Activated CD4-positive, alpha-beta T cell treated with anti-CD3 and anti-CD28 coated beads, Interleukin-2, amount 50 U/mL, for 1 hour (primary cell): ENCODE results near the gene CD248.

ENCODE experiments used
- DNase-seq: peaks from one replicate; pipeline ENCODE4 v3.0.0-alpha.2; 2020

The CD248 gene

DNA sequence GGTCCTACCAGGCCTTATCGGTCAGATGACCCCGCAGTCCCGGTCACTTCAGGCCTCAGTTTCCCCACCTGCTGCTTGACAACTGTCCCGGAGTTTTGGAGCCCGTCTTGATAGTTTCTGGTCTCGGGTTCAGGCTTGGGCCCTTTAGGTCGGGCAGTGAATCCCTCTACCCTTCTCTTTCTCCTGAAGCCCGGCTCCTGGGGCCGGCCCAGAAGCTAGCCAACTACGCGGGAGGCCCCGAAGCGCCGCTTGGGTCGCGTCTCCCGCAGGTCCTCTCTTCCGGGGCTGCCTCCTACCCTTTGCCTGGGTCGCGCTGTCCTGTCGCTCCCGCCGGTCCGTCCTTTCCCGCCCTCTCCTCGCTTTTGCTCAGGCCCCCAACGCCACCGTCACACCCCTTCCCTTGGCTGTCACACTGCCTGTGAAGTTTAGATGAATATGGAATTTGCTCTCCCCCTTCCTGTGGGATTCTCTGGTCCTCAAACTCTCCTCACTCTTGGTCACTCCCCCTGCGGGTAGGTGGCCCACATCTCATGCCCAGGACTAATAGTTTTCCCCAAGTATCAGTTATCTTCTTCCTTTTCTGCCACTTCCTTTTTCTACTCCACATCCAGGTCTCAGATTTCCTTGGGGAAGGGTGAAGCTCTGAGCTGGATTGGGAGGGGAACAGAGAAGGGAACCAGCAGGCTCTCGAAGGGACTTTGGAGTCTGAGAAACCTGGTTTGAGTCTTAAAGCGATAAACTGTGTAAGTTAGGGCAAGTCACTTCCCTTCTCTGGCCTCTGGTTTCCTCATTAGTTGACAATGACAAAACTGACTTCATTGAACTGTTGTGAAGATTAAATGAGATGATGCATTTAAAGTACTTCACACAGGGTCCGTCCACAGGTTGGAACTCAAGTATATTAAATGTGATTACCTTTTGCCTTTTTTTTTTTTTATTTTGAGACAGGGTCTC, 47.6 kb downstream of the CD248 start:
- no peak for DNase-seq

DNA sequence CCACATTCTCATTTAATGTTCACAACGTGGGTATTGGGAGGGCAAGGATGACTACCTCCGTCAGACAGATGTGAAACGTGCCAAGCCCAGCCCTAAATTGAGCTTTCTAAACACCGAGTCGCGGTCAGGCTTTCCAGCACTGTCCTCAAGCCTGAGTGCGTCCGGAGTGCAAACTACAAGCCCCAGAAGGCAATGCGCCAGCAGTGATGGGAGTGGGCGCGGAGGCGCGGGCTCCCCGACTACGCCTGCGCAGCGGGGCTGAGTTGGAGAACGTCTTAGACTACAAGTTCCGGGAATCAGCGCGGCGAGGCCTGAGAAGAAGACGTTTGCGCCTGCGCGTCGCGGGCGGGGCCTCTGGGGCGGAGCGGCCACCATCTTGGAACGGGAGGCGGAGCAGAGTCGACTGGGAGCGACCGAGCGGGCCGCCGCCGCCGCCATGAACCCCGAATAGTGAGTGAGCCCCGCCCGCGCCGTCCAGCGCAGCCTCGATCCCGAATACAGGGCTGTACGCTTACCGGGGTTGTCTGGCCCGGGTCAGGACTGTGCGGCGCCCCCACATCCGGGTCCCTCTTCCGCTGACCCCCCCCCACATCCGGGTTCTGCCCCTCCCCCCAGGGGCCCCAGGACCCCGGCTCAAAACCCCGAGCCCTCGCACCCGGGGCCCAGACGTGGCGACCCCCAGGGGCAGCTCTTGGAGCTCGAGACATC, 48.4 kb downstream of the CD248 start, which contains the start of gene RAB1B:
TSS of gene RAB1B (plus strand) at position 396 of the 708 bp plus-strand sequence. CDS start at position 437, 41 bp downstream.
- peak; percentile 100 for DNase-seq

DNA sequence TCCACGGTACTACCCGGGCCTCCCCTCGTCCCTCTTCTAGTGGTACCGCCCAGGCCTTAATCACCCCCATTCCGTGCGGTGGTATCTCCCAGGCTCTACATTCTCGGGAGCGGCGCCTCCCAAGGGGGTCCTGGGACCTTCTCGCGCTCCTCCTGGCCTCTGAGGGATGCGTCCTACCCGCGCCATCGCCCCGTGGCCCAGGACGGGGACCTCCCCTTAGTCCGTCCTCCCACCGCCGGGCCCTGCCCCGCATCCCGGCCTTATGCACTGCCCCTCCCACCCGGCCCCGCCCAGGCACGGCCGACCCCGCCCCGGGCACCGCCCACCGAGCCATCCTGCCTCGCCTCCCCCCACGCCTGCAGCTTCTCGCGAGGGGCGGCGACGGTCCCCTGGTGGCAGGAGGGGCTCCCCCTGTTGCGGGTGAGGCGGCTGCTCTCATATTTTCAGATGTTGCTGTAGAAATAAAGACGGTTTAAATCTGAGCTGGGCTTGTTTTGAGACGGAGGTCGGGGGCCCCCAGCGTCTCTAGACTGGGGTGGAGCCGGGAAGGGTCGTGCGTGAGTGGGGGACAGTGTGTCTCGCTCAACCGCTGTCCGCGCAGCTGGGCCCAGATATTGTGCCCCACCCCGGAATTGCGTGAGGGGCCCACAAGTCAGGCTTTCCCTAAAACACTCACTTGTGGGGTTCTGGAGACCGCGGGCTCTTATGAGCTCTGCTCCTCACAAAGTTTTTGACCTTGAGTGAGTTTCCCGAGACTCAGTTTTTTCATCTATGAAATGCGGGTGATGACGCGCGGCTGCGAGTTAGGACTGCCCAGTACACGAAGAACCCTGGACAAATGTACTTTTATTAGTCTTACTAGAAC, 49.2 kb downstream of the CD248 start:
- DNase-seq = peak; percentile 82

DNA sequence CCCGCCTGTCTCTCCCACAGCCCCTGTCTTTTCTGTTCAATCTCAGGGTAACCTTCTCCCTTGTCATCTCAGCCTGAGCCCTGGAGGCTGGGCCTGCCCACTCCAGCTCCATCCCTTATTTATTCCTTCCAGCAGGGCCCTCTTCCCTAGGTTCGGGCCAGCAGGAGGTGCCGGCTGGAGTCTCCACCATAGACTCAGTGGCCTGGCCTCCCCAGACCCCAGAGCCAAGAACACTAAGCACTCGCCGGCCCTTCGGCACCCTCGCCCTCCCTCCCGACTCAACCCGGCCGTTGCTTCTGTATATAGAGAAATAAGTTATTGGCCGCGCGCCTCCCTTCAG, 49.8 kb downstream of the CD248 start:
- DNase-seq = no peak

DNA sequence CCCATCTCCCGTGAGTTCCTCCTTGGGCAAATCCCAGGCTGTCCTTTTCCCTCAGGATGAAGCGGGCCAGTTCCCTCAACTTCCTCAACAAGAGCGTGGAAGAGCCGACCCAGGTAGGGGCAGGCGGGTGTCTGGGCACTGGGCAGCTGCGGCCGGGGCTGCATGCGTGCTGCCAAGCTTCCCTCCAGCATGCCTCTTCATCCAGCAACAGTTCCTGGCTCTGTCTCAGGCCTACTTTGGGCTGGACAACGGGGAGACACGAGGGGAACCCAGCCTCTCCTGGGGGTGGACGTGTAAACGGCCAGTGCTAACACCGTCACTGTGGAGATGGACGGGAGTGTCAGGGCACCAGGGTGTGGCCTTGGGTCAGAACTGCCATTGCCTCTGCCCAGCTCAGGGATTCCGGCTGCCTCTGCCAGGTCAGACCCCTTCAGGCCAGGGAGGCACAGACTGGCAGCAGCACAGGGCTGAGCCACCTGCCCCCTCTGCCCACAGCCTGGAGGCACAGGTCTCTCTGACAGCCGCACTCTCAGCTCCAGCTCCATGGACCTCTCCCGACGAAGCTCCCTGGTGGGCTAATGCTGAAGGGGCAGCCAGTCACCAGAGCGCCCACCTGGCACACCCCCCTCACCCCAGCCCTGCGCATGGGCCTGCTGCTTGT, 50.3 kb downstream of the CD248 start:
- no peak for DNase-seq

DNA sequence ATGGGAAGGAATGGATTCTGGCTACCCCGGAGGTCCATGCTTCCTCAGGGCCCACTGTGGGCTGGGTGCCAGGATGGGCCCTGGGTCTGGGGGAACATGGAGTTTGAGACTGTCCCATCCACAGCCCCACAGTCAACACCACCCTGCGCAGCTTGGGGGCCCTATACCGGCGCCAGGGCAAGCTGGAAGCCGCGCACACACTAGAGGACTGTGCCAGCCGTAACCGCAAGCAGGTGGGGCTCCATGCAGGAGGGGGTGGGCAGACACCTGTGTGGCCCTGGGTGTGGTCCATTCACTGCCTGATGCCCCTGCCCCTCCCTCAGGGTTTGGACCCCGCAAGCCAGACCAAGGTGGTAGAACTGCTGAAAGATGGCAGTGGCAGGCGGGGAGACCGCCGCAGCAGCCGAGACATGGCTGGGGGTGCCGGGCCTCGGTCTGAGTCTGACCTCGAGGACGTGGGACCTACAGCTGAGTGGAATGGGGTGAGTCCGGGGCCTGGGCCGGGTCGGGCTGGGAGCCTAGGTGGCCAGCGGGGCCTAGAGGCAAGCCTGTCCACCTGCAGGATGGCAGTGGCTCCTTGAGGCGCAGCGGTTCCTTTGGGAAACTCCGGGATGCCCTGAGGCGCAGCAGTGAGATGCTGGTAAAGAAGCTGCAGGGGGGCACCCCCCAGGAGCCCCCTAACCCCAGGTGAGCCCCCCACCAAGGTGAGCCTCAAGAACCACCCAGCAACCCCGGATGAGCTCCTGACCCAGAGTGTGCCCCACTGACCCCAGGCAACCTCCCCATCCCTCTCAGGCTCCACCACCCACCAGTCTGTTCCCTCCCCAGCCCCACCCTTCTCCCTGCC, 51.1 kb downstream of the CD248 start:
- DNase-seq = no peak

DNA sequence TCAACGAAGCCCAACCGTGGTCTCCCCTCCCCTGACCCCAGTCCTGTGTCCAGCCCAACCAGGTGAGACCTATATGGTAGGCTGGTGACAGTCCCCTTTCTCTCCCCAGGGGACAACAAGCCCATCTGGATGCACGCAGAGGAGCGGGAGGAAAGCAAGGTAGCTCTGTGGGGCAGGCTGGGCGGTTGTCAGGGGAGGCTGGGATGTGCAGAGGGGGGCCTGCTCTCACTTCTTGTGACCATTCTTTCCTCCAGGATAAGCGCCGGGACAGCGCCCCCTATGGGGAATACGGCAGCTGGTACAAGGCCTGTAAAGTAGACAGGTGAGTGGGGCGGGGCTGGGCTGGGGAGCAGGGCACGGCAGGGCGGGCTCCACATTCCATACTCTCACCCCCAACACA, 51.9 kb downstream of the CD248 start:
- peak; percentile 43 for DNase-seq
